Measurements from ENCODE around the gene IGSF3. TPM values are rescaled to one million over a fixed set of nuclear protein-coding genes. Genes with fewer than 3 reads are reported as not detected.
"Not testable (repeated sequence)": the region's sequence is repeated elsewhere in the genome, so short reads cannot be mapped to it uniquely, and the experiment has no call there.

The IGSF3 gene
- total and polyA plus RNA-seq, 10 of the 15 experiments (the other 5 are each of a cell fraction or from before 2014, with no cell fraction given): 1.4 to 18.0 (median 9.6) TPM

DNA sequence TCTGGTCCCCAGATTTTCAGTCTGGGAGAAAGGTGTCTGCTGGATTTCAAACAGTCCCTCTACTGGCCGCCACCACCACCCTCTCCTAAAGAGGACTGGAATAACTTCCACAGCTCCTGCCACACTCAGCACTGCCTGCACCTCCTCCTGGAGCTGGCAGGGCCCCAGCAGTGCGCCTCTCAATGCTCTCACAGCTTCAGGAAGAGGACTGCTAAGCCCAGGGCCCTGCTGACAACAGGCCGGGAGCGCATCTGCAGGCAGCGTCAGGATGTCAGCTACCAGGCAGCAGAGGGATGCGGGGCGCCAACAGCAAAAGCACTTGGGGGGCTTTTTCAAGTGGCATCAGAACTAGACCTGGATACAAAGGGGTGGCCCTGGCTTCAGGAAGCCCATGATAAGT lies 40.2 kb downstream of the IGSF3 start:
- H3K27me3 ChIP-seq (replicated peaks in 1 of 2; ENCODE audit: control insufficient read depth in 2 of 2, insufficient read depth in 2 of 2, low read length in 1 of 2); H3K36me3 ChIP-seq (ENCODE audit: control insufficient read depth in 2 of 2, insufficient read depth in 2 of 2, low read length in 1 of 2); H4K20me1 ChIP-seq (ENCODE audit: control insufficient read depth, insufficient read depth); H3K27ac ChIP-seq (ENCODE audit: control insufficient read depth, insufficient read depth); FAIRE-seq; H3K4me2 ChIP-seq (ENCODE audit: control insufficient read depth, insufficient read depth); in situ Hi-C loops (cut with MboI); ATAC-seq; H3K79me2 ChIP-seq (ENCODE audit: control insufficient read depth, insufficient read depth, low read length); H3K9me3 ChIP-seq (replicated peaks; ENCODE audit: control insufficient read depth, insufficient read depth, low read length); H3K4me3 ChIP-seq; BruUV-seq (replicated peaks); POLR2A ChIA-PET; DNase-seq (ENCODE audit: low read depth, low spot score); intact Hi-C loops (cut with micrococcal nuclease; ENCODE audit: unreplicated experiment); H2AFZ ChIP-seq (ENCODE audit: control insufficient read depth, low read depth, low read length); H3K9ac ChIP-seq (ENCODE audit: control insufficient read depth, insufficient read depth, low read length): not testable (repeated sequence)
- peaks cover 21% of the 10 kb centered on the region for H3K4me1 ChIP-seq (ENCODE audit: control insufficient read depth, insufficient read depth, low read length)
- ChIA-PET RAD21 (ENCODE audit: unreplicated experiment) (interaction anchor here (1.1 kb wide), 1 partner anchor 41 kb away, joined by 4 read pairs; the partner anchor contains the start of gene IGSF3), CTCF (interaction anchor here (1.1 to 2.4 kb wide), 2 partner anchors 42 to 53 kb away, joined by 3 to 12 read pairs; no protein-coding TSS in a partner anchor), SMC1A (ENCODE audit: uncharacterized antibody, unreplicated experiment) (interaction anchor here (0.8 to 1.1 kb wide), 5 partner anchors 20 to 111 kb away, joined by 3 to 5 read pairs (median 3); no protein-coding TSS in a partner anchor)
- WGBS (ENCODE audit: insufficient coverage, insufficient replicate concordance, low lambda C conversion rate, missing lambda C conversion rate): 79% methylated on average over 7 of the region's 7 CpGs

DNA sequence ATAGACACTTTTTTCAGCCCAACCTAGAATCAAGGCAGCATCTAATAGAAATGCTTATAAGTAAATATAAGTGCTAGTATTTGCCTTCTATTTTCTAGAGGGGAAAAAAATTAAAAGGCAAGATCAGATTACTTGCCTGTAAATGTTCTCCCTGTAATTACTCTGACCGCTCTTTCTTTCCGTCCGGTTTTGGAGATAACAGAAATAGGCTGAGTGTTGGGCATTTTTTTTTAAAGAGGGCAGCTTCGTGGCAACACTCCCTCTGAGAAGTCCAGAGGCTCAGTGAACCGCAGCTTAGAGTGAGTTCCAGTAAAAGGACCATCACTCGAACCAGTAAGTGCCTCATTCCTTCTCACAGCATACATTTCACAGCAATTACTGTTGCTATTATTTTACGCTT lies 40.6 kb downstream of the IGSF3 start:
- BruUV-seq (replicated peaks); H3K9me3 ChIP-seq (replicated peaks; ENCODE audit: control insufficient read depth, insufficient read depth, low read length); H4K20me1 ChIP-seq (ENCODE audit: control insufficient read depth, insufficient read depth); DNase-seq (ENCODE audit: low read depth, low spot score); intact Hi-C loops (cut with micrococcal nuclease; ENCODE audit: unreplicated experiment); H2AFZ ChIP-seq (ENCODE audit: control insufficient read depth, low read depth, low read length); H3K27ac ChIP-seq (ENCODE audit: control insufficient read depth, insufficient read depth); in situ Hi-C loops (cut with MboI); H3K4me3 ChIP-seq; H3K36me3 ChIP-seq (ENCODE audit: control insufficient read depth in 2 of 2, insufficient read depth in 2 of 2, low read length in 1 of 2); H3K4me2 ChIP-seq (ENCODE audit: control insufficient read depth, insufficient read depth); FAIRE-seq; H3K9ac ChIP-seq (ENCODE audit: control insufficient read depth, insufficient read depth, low read length); H3K79me2 ChIP-seq (ENCODE audit: control insufficient read depth, insufficient read depth, low read length); H3K27me3 ChIP-seq (replicated peaks in 1 of 2; ENCODE audit: control insufficient read depth in 2 of 2, insufficient read depth in 2 of 2, low read length in 1 of 2); POLR2A ChIA-PET; RAD21 ChIA-PET (ENCODE audit: unreplicated experiment); ATAC-seq: not testable (repeated sequence)
- SMC1A ChIA-PET (ENCODE audit: uncharacterized antibody, unreplicated experiment): interaction anchor here (1.4 kb wide), 1 partner anchor 18 kb away, joined by 4 read pairs; no protein-coding TSS in a partner anchor
- WGBS (ENCODE audit: insufficient coverage, insufficient replicate concordance, low lambda C conversion rate, missing lambda C conversion rate): 76% methylated on average over 7 of the region's 7 CpGs
- CTCF ChIA-PET: interaction anchor here (1.1 kb wide), 1 partner anchor 42 kb away, joined by 3 read pairs; no protein-coding TSS in a partner anchor
- H3K4me1 ChIP-seq (ENCODE audit: control insufficient read depth, insufficient read depth, low read length): peaks cover 21% of the 10 kb centered on the region

DNA sequence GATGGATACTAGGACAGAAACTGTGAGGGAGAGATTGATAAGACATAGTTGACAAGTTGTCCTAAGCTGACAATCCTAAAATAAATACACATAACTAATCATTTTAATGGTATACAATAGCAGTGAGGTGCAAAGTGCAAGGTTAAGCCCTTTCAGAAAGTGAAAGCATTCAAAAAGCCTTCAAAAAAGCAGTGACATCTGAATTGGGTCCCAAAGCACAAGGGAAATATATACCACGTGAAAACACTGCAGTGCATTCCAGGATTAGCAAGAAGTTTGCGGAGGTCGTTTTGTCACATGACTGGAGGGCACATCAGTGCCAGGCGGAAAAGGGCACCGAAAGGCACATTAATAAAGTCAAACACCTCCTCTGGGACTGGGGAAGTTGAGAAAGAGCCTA lies 42.4 kb downstream of the IGSF3 start:
- DNase-seq (ENCODE audit: low read depth, low spot score); H3K27ac ChIP-seq (ENCODE audit: control insufficient read depth, insufficient read depth); in situ Hi-C loops (cut with MboI); H3K9me3 ChIP-seq (replicated peaks; ENCODE audit: control insufficient read depth, insufficient read depth, low read length); H4K20me1 ChIP-seq (ENCODE audit: control insufficient read depth, insufficient read depth); H3K79me2 ChIP-seq (ENCODE audit: control insufficient read depth, insufficient read depth, low read length); FAIRE-seq; BruUV-seq (replicated peaks); H3K9ac ChIP-seq (ENCODE audit: control insufficient read depth, insufficient read depth, low read length); ATAC-seq; H3K4me2 ChIP-seq (ENCODE audit: control insufficient read depth, insufficient read depth); H3K4me3 ChIP-seq; H3K27me3 ChIP-seq (replicated peaks in 1 of 2; ENCODE audit: control insufficient read depth in 2 of 2, insufficient read depth in 2 of 2, low read length in 1 of 2); H3K36me3 ChIP-seq (ENCODE audit: control insufficient read depth in 2 of 2, insufficient read depth in 2 of 2, low read length in 1 of 2); RAD21 ChIA-PET (ENCODE audit: unreplicated experiment); H2AFZ ChIP-seq (ENCODE audit: control insufficient read depth, low read depth, low read length); intact Hi-C loops (cut with micrococcal nuclease; ENCODE audit: unreplicated experiment); POLR2A ChIA-PET: not testable (repeated sequence)
- H3K4me1 ChIP-seq (ENCODE audit: control insufficient read depth, insufficient read depth, low read length): peaks cover 21% of the 10 kb centered on the region
- ChIA-PET CTCF (interaction anchor here (0.9 kb wide), 1 partner anchor 41 kb away, joined by 4 read pairs; no protein-coding TSS in a partner anchor), SMC1A (ENCODE audit: uncharacterized antibody, unreplicated experiment) (interaction anchor here (0.7 to 1.4 kb wide), 2 partner anchors 16 to 51 kb away, joined by 3 to 4 read pairs; no protein-coding TSS in a partner anchor)
- 62% methylated on average over 5 of the region's 5 CpGs for WGBS (ENCODE audit: insufficient coverage, insufficient replicate concordance, low lambda C conversion rate, missing lambda C conversion rate)
